ENCODE data around the gene ARMH3. TPM values are rescaled to one million over a fixed set of nuclear protein-coding genes. Genes with fewer than 3 reads are reported as not detected.

ARMH3 gene
- total RNA-seq, 2 experiments from 2014 or later: 22.8 to 23.9 TPM

DNA sequence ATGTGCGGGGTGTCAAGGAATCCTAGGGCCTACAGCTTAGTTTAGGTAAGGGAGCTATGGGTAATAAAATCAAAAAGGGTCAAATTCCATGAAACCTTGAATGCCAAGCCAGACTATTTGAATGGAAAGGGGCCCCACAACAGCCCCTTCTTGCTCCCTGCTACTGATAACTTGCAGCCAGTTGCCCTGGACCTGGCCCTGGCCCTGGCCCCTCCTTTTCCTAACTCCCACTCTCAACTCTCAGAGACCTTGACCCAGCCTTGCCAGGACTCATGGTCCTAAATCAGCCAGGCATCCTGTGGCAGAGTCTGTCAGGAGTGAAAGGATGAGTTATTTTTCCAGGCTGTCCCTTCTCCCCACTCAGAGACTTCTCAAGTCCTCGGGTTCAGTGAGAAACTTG, 218.2 kb downstream of the ARMH3 start:
- Mint-ChIP-seq H3K27me3 (peaks cover 9% of the 10 kb centered on the region), H3K36me3 (ENCODE audit: low read depth) (no peaks in the 10 kb centered on the region), H3K4me3 (no peak overlapping the region), H3K9me3 (no peaks in the 10 kb centered on the region), H3K4me1 (peaks cover 59% of the 10 kb centered on the region), H3K27ac (no peak overlapping the region)
- DNase-seq: no peak
- CTCF ChIA-PET: interaction anchor here (0.7 to 11.0 kb wide), 6 partner anchors 19 to 241 kb away, joined by 3 to 181 read pairs (median 12); partner anchors contain the start of gene OGA
- POLR2A ChIA-PET: interaction anchor here (12.7 kb wide), 1 partner anchor 21 kb away, joined by 173 read pairs; the partner anchor contains the start of gene OGA

- Mint-ChIP-seq H3K4me1 (peaks cover 63% of the 10 kb centered on the region), H3K27ac (no peak overlapping the region), H3K4me3 (no peak overlapping the region), H3K36me3 (ENCODE audit: low read depth) (no peaks in the 10 kb centered on the region), H3K9me3 (no peaks in the 10 kb centered on the region), H3K27me3 (peaks cover 1% of the 10 kb centered on the region)
- no peak for DNase-seq
- POLR2A ChIA-PET: interaction anchor here (12.7 kb wide), 1 partner anchor 18 kb away, joined by 173 read pairs; the partner anchor contains the start of gene OGA
- CTCF ChIA-PET: interaction anchor here (0.6 to 11.0 kb wide), 17 partner anchors 10 to 237 kb away, joined by 3 to 181 read pairs (median 5); partner anchors contain the start of gene OGA
These were observed 220.6 kb downstream of the ARMH3 start for GRCh38 chr10:101835362-101835761.

- Mint-ChIP-seq H3K27me3 (peaks cover 1% of the 10 kb centered on the region), H3K27ac (peak overlapping the region; percentile 12), H3K4me1 (peaks cover 63% of the 10 kb centered on the region), H3K36me3 (ENCODE audit: low read depth) (no peaks in the 10 kb centered on the region), H3K9me3 (no peaks in the 10 kb centered on the region), H3K4me3 (no peak overlapping the region)
- ChIA-PET CTCF (interaction anchor here (1.0 to 1.5 kb wide), 2 partner anchors 9 to 217 kb away, joined by 4 to 6 read pairs; no protein-coding TSS in a partner anchor), POLR2A (interaction anchor here (12.7 kb wide), 1 partner anchor 17 kb away, joined by 173 read pairs; the partner anchor contains the start of gene OGA)
- DNase-seq: peak; percentile 36
These were observed 221.6 kb downstream of the ARMH3 start for GRCh38 chr10:101834341-101834740.

- Mint-ChIP-seq H3K9me3 (no peaks in the 10 kb centered on the region), H3K36me3 (ENCODE audit: low read depth) (no peaks in the 10 kb centered on the region), H3K4me3 (no peak overlapping the region), H3K27me3 (no peaks in the 10 kb centered on the region), H3K4me1 (peaks cover 64% of the 10 kb centered on the region), H3K27ac (peak overlapping the region; percentile 12)
- no peak for DNase-seq
- ChIA-PET POLR2A (interaction anchor here (0.8 to 12.7 kb wide), 3 partner anchors 16 to 239 kb away, joined by 3 to 173 read pairs (median 3); partner anchors contain the start of gene OGA), CTCF (interaction anchor here (1.1 to 4.1 kb wide), 3 partner anchors 7 to 52 kb away, joined by 3 to 28 read pairs (median 4); no protein-coding TSS in a partner anchor)
These were observed 222.5 kb downstream of the ARMH3 start for GRCh38 chr10:101833466-101833865.

GRCh38 chr10:101832325-101832771, 223.6 kb downstream of the ARMH3 start:
- Mint-ChIP-seq H3K36me3 (ENCODE audit: low read depth) (no peaks in the 10 kb centered on the region), H3K27ac (no peak overlapping the region), H3K4me3 (no peak overlapping the region), H3K9me3 (no peaks in the 10 kb centered on the region), H3K4me1 (peaks cover 64% of the 10 kb centered on the region), H3K27me3 (no peaks in the 10 kb centered on the region)
- no peak for DNase-seq
- ChIA-PET CTCF (interaction anchor here (1.5 to 4.1 kb wide), 2 partner anchors 8 to 51 kb away, joined by 3 to 28 read pairs; no protein-coding TSS in a partner anchor), POLR2A (interaction anchor here (1.0 to 12.7 kb wide), 2 partner anchors 15 to 51 kb away, joined by 3 to 173 read pairs; partner anchors contain the start of gene OGA)

DNA sequence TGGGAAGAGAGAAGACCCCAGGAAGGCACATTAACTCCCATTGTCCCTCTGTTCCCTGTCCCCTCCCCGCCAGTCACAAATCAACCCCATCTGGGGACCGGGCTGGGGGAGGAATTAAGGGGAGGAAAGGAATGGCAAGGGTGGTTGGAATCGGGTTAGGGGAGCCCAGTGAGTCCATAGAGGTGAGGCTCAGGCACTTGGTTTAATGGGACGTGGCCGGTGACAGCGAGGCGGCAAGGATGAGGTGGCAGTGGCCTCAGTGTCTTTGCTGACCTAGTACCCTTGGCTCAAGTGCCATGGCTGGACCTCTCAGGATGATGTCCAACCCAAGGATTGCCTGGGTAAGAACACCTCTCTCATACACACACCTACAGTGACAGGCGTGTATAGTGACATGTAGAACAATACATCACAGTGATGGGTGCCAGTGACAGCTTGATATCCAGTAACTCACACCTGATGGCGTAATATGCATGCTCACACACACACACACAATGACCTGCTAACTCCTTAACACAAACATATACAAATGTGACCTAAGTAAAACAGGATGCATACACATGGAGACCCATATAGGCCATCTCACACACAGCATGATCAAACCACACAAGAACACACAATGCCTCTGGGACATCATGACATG, 224.7 kb downstream of the ARMH3 start:
- H3K36me3 Mint-ChIP-seq (ENCODE audit: low read depth): no peaks in the 10 kb centered on the region
- POLR2A ChIA-PET: interaction anchor here (1.0 to 12.7 kb wide), 3 partner anchors 8 to 14 kb away, joined by 3 to 173 read pairs (median 5); partner anchors contain the start of gene OGA
- no peaks in the 10 kb centered on the region for H3K9me3 Mint-ChIP-seq
- H3K4me3 Mint-ChIP-seq: peak overlapping the region; percentile 76
- no peaks in the 10 kb centered on the region for H3K27me3 Mint-ChIP-seq
- CTCF ChIA-PET: interaction anchor here (0.5 to 4.1 kb wide), 2 partner anchors 9 to 59 kb away, joined by 3 to 28 read pairs; no protein-coding TSS in a partner anchor
- no peak for DNase-seq
- peak overlapping the region; percentile 87 for H3K27ac Mint-ChIP-seq
- peaks cover 62% of the 10 kb centered on the region for H3K4me1 Mint-ChIP-seq

DNA sequence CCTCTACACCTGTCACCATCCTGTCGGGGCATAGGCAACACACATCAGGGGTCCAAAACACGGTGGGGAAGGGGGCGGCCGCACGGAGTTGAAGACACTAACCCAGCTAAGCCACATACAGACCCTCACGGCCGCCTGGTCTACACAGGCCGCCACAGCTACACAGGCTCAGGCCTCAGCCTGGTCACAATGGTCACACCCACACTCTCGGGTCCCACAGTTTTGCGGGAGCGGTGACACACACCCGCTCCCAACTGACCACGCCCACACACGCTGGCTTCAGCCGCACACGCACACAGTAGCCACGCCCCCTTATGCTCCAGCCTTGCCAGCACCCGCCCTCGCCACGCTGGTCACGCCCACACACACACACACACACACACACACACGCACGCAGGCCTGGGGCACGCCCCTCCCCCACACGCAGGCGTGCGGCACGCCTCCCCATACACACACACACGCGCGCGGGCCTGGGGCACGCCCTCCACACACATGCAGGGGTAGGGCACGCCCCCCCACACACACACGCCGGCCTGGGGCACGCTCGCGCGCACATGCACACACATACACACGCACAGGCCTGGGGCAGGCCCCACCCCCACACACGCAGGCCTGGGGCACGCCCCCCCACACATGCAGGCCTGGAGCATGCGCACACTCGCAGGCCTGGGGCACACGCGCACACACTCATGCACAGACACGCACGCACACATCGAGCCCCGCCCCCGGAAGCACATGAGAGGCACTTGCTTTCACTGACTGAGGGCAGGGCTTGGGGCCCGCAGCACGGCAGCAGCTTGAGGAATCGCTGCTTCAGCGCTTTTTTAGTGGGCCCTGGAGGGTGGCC, 225.4 kb downstream of the ARMH3 start:
- H3K4me1 Mint-ChIP-seq: peaks cover 56% of the 10 kb centered on the region
- no peaks in the 10 kb centered on the region for H3K27me3 Mint-ChIP-seq
- no peaks in the 10 kb centered on the region for H3K36me3 Mint-ChIP-seq (ENCODE audit: low read depth)
- H3K27ac Mint-ChIP-seq: peak overlapping the region; percentile 87
- no peaks in the 10 kb centered on the region for H3K9me3 Mint-ChIP-seq
- peak; percentile 90 for DNase-seq
- H3K4me3 Mint-ChIP-seq: peak overlapping the region; percentile 76
- ChIA-PET CTCF (interaction anchor here (1.0 to 4.1 kb wide), 2 partner anchors 10 kb away, joined by 3 to 28 read pairs; no protein-coding TSS in a partner anchor), POLR2A (interaction anchor here (1.0 to 12.7 kb wide), 3 partner anchors 9 to 14 kb away, joined by 3 to 173 read pairs (median 5); partner anchors contain the start of gene OGA)

- ChIA-PET CTCF (interaction anchor here (1.0 to 4.1 kb wide), 3 partner anchors 9 to 11 kb away, joined by 3 to 28 read pairs (median 11); no protein-coding TSS in a partner anchor), POLR2A (interaction anchor here (12.7 kb wide), 1 partner anchor 13 kb away, joined by 173 read pairs; the partner anchor contains the start of gene OGA)
- H3K27ac Mint-ChIP-seq: peak overlapping the region; percentile 87
- H3K9me3 Mint-ChIP-seq: no peaks in the 10 kb centered on the region
- no peaks in the 10 kb centered on the region for H3K36me3 Mint-ChIP-seq (ENCODE audit: low read depth)
- peak; percentile 66 for DNase-seq
- H3K4me1 Mint-ChIP-seq: peaks cover 50% of the 10 kb centered on the region
- H3K27me3 Mint-ChIP-seq: no peaks in the 10 kb centered on the region
- peak overlapping the region; percentile 76 for H3K4me3 Mint-ChIP-seq
These were observed 226.2 kb downstream of the ARMH3 start for GRCh38 chr10:101829561-101830315.

DNA sequence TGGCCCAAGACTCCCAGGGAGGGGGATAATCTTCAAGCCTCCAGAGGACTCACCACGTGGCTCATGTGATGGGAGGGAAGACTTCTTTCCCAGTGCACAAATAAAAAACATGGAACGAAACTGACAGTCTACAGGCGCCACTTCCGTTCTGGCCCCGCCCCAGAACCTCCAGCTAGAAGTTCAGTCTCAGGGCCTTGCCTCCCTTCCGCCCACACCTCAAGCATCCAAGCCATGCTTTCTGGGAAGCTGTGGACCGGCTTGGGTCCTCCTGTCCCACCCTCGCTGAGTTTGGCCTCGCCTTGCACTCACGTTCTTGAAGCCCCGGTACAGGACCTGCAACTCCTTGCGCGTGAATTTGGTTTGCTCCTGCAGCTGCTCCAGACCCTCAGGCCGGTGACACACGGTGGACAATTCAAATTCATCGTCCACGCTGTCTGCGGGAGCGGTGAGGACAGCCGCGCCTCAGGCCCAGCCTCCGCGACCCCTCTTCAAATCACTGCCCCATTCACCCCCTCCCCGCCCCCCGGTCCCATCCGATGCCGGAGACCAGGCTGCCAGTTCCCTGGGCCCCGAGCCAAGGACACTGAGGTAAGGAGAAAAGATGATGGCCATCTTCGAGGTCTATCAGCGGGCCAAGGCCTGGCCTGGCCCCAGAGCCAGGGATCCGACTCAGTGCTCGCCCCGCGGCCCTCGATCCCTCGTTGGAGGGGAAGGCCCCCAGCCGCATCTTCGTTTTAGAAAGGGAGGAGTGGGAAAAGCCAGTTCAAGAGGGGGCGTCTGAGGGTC, 227.0 kb downstream of the ARMH3 start:
- POLR2A ChIA-PET: interaction anchor here (12.7 kb wide), 1 partner anchor 12 kb away, joined by 173 read pairs; the partner anchor contains the start of gene OGA
- Mint-ChIP-seq H3K9me3 (no peaks in the 10 kb centered on the region), H3K27me3 (no peaks in the 10 kb centered on the region), H3K36me3 (ENCODE audit: low read depth) (no peaks in the 10 kb centered on the region), H3K4me3 (no peak overlapping the region), H3K27ac (peak overlapping the region; percentile 26), H3K4me1 (peaks cover 42% of the 10 kb centered on the region)
- no peak for DNase-seq
- CTCF ChIA-PET: interaction anchor here (1.6 to 3.1 kb wide), 2 partner anchors 10 to 12 kb away, joined by 8 to 11 read pairs; partner anchors contain the start of gene OGA

GRCh38 chr10:101827919-101828600, 227.9 kb downstream of the ARMH3 start:
- CTCF ChIA-PET: interaction anchor here (0.6 to 3.1 kb wide), 4 partner anchors 8 to 48 kb away, joined by 3 to 11 read pairs (median 6); partner anchors contain the start of gene OGA
- no peak overlapping the region for H3K27ac Mint-ChIP-seq
- POLR2A ChIA-PET: interaction anchor here (12.7 kb wide), 1 partner anchor 11 kb away, joined by 173 read pairs; the partner anchor contains the start of gene OGA

More at GRCh38 chr10:101827919-101828600, 227.9 kb downstream of the ARMH3 start:
- H3K4me1 Mint-ChIP-seq: peaks cover 34% of the 10 kb centered on the region
- H3K4me3 Mint-ChIP-seq: no peak overlapping the region
- no peaks in the 10 kb centered on the region for H3K36me3 Mint-ChIP-seq (ENCODE audit: low read depth)
- no peak for DNase-seq
- H3K9me3 Mint-ChIP-seq: no peaks in the 10 kb centered on the region
- no peaks in the 10 kb centered on the region for H3K27me3 Mint-ChIP-seq

Data from activated CD4-positive, alpha-beta memory T cell treated with anti-CD3 and anti-CD28 coated beads, Interleukin-2, amount 10 ng/mL, durations not matched to agents 7 days and 5 days (primary cell).